Skeletal muscle satellite cell (primary cell): ENCODE data around the gene INVS.

ENCODE experiments used
- H3K27me3 ChIP-seq: 2 replicates; pipeline ENCODE4 v1.7.0; 2013; ENCODE audit warnings: low read length; ENCODE audit not compliant: control insufficient read depth, insufficient read depth
- H3K36me3 ChIP-seq: 2 replicates; pipeline ENCODE4 v1.7.0; 2013; ENCODE audit warnings: mild to moderate bottlenecking, control low read depth, low read length; ENCODE audit not compliant: insufficient read depth
- H3K4me1 ChIP-seq: 2 replicates; pipeline ENCODE4 v1.7.0; 2013; ENCODE audit warnings: low read length; ENCODE audit not compliant: control insufficient read depth, insufficient read depth
- H3K4me2 ChIP-seq: 2 replicates; pipeline ENCODE4 v1.7.0; 2013; ENCODE audit warnings: mild to moderate bottlenecking, low read length
- H3K4me3 ChIP-seq: 2 replicates; pipeline ENCODE4 v1.7.0; 2013; ENCODE audit warnings: low read length
- H3K9ac ChIP-seq: 2 replicates; pipeline ENCODE4 v1.7.0; 2013; ENCODE audit warnings: mild to moderate bottlenecking, low read depth, low read length, moderate library complexity
- H3K9me3 ChIP-seq: replicated peaks from 2 replicates; pipeline ENCODE4 v1.7.0; 2013; ENCODE audit warnings: mild to moderate bottlenecking, control low read depth, low read length

The INVS gene

DNA sequence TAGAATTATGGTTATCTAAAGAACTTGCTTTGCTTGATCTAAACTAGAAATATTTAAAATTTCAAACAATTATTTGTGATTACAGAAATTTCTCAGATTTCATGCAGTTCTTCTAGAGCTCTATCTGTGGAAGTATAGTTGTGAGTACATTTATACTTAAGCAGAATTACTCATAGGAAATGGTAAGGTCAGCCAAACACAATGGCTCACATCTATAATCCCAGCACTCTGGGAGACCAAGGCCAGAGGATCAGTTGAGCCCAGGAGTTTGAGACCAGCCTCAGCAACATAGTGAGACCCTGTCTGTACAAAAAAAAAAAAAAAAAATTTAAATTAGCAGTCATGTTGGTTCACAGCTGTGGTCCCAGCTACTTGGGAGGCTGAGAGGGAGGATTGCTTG lies 71.0 kb downstream of the INVS start:
- no peak overlapping the region for H3K9ac ChIP-seq
- peaks cover 15% of the 10 kb centered on the region for H3K4me1 ChIP-seq
- no peaks in the 10 kb centered on the region for H3K36me3 ChIP-seq
- H3K27me3 ChIP-seq, result no peaks in the 10 kb centered on the region
- no peak overlapping the region for H3K4me2 ChIP-seq
- no peak overlapping the region for H3K4me3 ChIP-seq
- no peaks in the 10 kb centered on the region for H3K9me3 ChIP-seq

GRCh38 chr9:100170556-100170955 lies 71.5 kb downstream of the INVS start:
- Histone ChIP-seq H3K4me1 (peaks cover 15% of the 10 kb centered on the region), H3K4me3 (no peak overlapping the region), H3K9ac (no peak overlapping the region)

DNA sequence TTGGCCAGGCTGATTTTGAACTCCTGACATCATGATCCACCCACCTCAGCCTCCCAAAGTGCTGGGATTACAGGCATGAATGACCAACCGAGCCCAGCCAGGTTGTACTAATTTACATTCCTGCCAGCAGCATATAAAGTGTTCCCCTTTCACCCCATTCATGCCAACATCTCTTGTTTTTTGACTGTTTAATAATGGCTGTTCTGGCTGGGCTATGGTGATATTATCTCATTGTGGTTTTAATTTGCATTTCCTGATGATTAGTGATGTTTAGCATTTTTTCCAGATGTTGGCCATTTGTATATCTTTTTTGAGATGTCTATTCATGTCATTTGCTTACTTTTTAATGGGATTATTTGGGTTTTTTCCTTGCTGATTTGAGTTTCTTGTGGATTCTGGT lies 87.3 kb downstream of the INVS start:
- Histone ChIP-seq H3K27me3 (no peaks in the 10 kb centered on the region), H3K9me3 (no peaks in the 10 kb centered on the region), H3K4me2 (no peak overlapping the region), H3K4me1 (no peaks in the 10 kb centered on the region), H3K36me3 (no peaks in the 10 kb centered on the region), H3K9ac (no peak overlapping the region), H3K4me3 (no peak overlapping the region)

More at GRCh38 chr9:100170556-100170955, 71.5 kb downstream of the INVS start:
- Histone ChIP-seq H3K36me3 (no peaks in the 10 kb centered on the region), H3K27me3 (no peaks in the 10 kb centered on the region), H3K4me2 (no peak overlapping the region), H3K9me3 (no peaks in the 10 kb centered on the region)

- H3K9me3 ChIP-seq, result no peaks in the 10 kb centered on the region
- no peaks in the 10 kb centered on the region for H3K4me1 ChIP-seq
- no peaks in the 10 kb centered on the region for H3K36me3 ChIP-seq
Observed at GRCh38 chr9:100190339-100190738, 91.3 kb downstream of the INVS start.

GRCh38 chr9:100191264-100191663 lies 92.2 kb downstream of the INVS start:
- Histone ChIP-seq H3K4me2 (no peak overlapping the region), H3K27me3 (no peaks in the 10 kb centered on the region), H3K9ac (no peak overlapping the region), H3K4me1 (no peaks in the 10 kb centered on the region), H3K4me3 (no peak overlapping the region), H3K36me3 (no peaks in the 10 kb centered on the region), H3K9me3 (no peaks in the 10 kb centered on the region)

More at GRCh38 chr9:100190339-100190738, 91.3 kb downstream of the INVS start:
- Histone ChIP-seq H3K9ac (no peak overlapping the region), H3K4me2 (no peak overlapping the region), H3K27me3 (no peaks in the 10 kb centered on the region), H3K4me3 (no peak overlapping the region)

- no peaks in the 10 kb centered on the region for H3K9me3 ChIP-seq
- H3K36me3 ChIP-seq, result no peaks in the 10 kb centered on the region
- no peak overlapping the region for H3K4me2 ChIP-seq
- H3K27me3 ChIP-seq, result no peaks in the 10 kb centered on the region
- no peaks in the 10 kb centered on the region for H3K4me1 ChIP-seq
- no peak overlapping the region for H3K4me3 ChIP-seq
- H3K9ac ChIP-seq, result no peak overlapping the region
Observed at GRCh38 chr9:100193078-100193477, 94.0 kb downstream of the INVS start.

GRCh38 chr9:100196215-100196614 lies 97.2 kb downstream of the INVS start:
- no peak overlapping the region for H3K4me2 ChIP-seq
- no peaks in the 10 kb centered on the region for H3K36me3 ChIP-seq
- no peak overlapping the region for H3K4me3 ChIP-seq
- no peaks in the 10 kb centered on the region for H3K9me3 ChIP-seq
- no peaks in the 10 kb centered on the region for H3K27me3 ChIP-seq
- no peaks in the 10 kb centered on the region for H3K4me1 ChIP-seq
- no peak overlapping the region for H3K9ac ChIP-seq

- Histone ChIP-seq H3K9ac (no peak overlapping the region), H3K4me1 (no peaks in the 10 kb centered on the region), H3K36me3 (no peaks in the 10 kb centered on the region)
Observed at GRCh38 chr9:100196828-100197227, 97.8 kb downstream of the INVS start.

DNA sequence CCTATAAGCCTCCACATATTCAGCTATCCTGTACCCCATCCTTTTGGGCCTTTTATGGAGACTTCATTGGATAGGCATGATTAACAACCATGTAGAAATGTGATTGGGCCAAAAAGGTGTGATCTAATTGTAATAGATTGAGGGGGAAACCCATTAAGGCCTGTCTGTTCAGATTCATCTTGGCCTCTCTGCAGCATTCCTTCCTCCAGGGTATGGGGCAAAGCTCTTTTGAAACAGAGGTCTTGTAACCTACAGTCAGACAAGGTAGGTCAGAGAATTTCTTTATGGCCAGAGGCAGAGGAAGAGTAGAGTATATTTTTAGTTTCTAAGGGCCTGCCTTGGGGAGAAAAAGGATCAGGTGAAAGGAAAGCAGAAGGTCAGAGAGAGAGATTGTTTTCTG lies 98.5 kb downstream of the INVS start:
- no peaks in the 10 kb centered on the region for H3K36me3 ChIP-seq

More at GRCh38 chr9:100196828-100197227, 97.8 kb downstream of the INVS start:
- no peaks in the 10 kb centered on the region for H3K27me3 ChIP-seq
- H3K9me3 ChIP-seq, result no peaks in the 10 kb centered on the region
- no peak overlapping the region for H3K4me2 ChIP-seq
- H3K4me3 ChIP-seq, result no peak overlapping the region

DNA sequence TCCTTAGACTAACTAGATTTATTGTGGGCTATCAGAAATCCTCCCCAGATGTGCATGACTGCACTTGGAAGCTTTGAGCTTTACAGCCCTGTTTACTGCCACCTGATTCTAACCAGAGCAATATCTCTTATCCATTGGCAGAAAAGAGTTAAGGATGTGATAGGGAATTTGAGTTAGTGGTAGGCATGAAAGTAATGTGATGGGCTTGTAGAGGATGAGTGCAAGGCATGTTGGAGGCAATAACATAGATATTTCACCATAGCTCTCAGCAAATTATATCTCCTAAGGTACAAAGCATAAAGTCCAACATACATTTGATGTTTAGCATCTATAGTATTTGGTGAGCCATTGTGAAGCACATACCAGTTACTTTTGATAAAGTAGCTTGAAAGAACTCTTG lies 103.8 kb downstream of the INVS start:
- Histone ChIP-seq H3K4me3 (no peak overlapping the region), H3K4me2 (no peak overlapping the region), H3K4me1 (peaks cover 5% of the 10 kb centered on the region), H3K27me3 (no peaks in the 10 kb centered on the region), H3K36me3 (no peaks in the 10 kb centered on the region), H3K9ac (no peak overlapping the region), H3K9me3 (no peaks in the 10 kb centered on the region)

More for the DNA sequence above, 98.5 kb downstream of the INVS start:
- no peak overlapping the region for H3K4me3 ChIP-seq
- no peak overlapping the region for H3K4me2 ChIP-seq
- H3K9ac ChIP-seq, result no peak overlapping the region
- no peaks in the 10 kb centered on the region for H3K27me3 ChIP-seq
- H3K4me1 ChIP-seq, result no peaks in the 10 kb centered on the region
- no peaks in the 10 kb centered on the region for H3K9me3 ChIP-seq

GRCh38 chr9:100204796-100205195 lies 105.8 kb downstream of the INVS start:
- no peak overlapping the region for H3K4me3 ChIP-seq
- no peaks in the 10 kb centered on the region for H3K27me3 ChIP-seq
- H3K36me3 ChIP-seq, result no peaks in the 10 kb centered on the region
- no peak overlapping the region for H3K9ac ChIP-seq
- no peaks in the 10 kb centered on the region for H3K9me3 ChIP-seq
- H3K4me2 ChIP-seq, result no peak overlapping the region
- peaks cover 5% of the 10 kb centered on the region for H3K4me1 ChIP-seq

DNA sequence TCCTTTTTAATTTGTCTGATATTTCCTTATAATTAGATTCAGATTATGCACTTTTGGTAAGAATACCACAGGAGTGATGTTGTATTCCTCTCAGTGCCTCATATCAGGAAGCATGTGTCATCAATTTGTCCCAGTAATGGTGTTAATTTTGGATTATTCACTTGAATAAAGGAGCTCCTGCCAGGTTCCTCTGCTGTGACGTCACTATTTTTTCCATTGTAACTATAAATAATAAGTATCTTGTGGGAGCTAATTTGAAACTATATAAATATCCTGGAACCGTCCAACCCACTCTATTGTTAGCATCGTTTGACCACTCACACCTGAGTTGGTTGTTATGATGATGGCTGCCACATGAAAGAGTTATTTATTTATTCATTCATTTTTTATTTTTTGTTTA lies 107.9 kb downstream of the INVS start:
- no peaks in the 10 kb centered on the region for H3K27me3 ChIP-seq
- peaks cover 5% of the 10 kb centered on the region for H3K4me1 ChIP-seq
- H3K9me3 ChIP-seq, result no peaks in the 10 kb centered on the region
- H3K36me3 ChIP-seq, result no peaks in the 10 kb centered on the region
- H3K9ac ChIP-seq, result no peak overlapping the region
- no peak overlapping the region for H3K4me2 ChIP-seq
- no peak overlapping the region for H3K4me3 ChIP-seq
